HS-5 (cell line): ENCODE data around the gene ZNF593OS.

Experiments used
- DNase-seq: peaks from one replicate; pipeline ENCODE4 v3.0.0-alpha.2; 2012; ENCODE audit warnings: low read depth

ZNF593OS gene

GRCh38 chr1:26158908-26159742, 12.5 kb downstream of the ZNF593OS start, which contains the start of gene FAM110D:
Gene FAM110D (plus strand): TSS chr1:26159079. CDS start chr1:26161292, 2,213 bp downstream.
- no peak for DNase-seq

GRCh38 chr1:26158271-26158907, 13.2 kb downstream of the ZNF593OS start:
- no peak for DNase-seq

GRCh38 chr1:26156285-26157038, 15.2 kb downstream of the ZNF593OS start:
- DNase-seq: no peak

- DNase-seq: no peak
Measured at GRCh38 chr1:26155370-26156284, 16.0 kb downstream of the ZNF593OS start.

GRCh38 chr1:26154750-26155149, 16.9 kb downstream of the ZNF593OS start:
- no peak for DNase-seq

GRCh38 chr1:26153966-26154532, 17.6 kb downstream of the ZNF593OS start:
- DNase-seq: no peak

- no peak for DNase-seq
Measured at GRCh38 chr1:26148887-26149286, 22.7 kb downstream of the ZNF593OS start.

GRCh38 chr1:26145960-26146294, 25.7 kb downstream of the ZNF593OS start:
- DNase-seq: no peak

- peak; percentile 40 for DNase-seq
Measured at GRCh38 chr1:26145041-26145959, 26.3 kb downstream of the ZNF593OS start.

- no peak for DNase-seq
Measured at GRCh38 chr1:26142159-26142558, 29.5 kb downstream of the ZNF593OS start.

- no peak for DNase-seq
Measured at GRCh38 chr1:26138974-26139558, 32.6 kb downstream of the ZNF593OS start.

- no peak for DNase-seq
Measured at GRCh38 chr1:26134466-26134865, 37.2 kb downstream of the ZNF593OS start.

GRCh38 chr1:26132834-26133167, 38.8 kb downstream of the ZNF593OS start:
- DNase-seq: no peak

GRCh38 chr1:26132128-26132833, 39.4 kb downstream of the ZNF593OS start:
- no peak for DNase-seq

GRCh38 chr1:26130695-26131094, 40.9 kb downstream of the ZNF593OS start:
- no peak for DNase-seq

GRCh38 chr1:26129778-26130177, 41.9 kb downstream of the ZNF593OS start:
- DNase-seq: no peak

GRCh38 chr1:26127235-26128163, 44.1 kb downstream of the ZNF593OS start:
- no peak for DNase-seq
